Measurements from ENCODE around the gene CFAP58.

CFAP58 gene

GRCh38 chr10:104433669-104434068 lies 80.0 kb downstream of the CFAP58 start:
- TF ChIP-seq CTCF (IDR thresholded peaks at IDR 0.05; ENCODE audit: control insufficient read depth, extremely low read depth, insufficient read depth), result no peak
- no peak overlapping the region for H3K4me3 ChIP-seq (ENCODE audit: low read depth, low read length)
- DNase-seq (ENCODE audit: low read depth), result no peak

GRCh38 chr10:104434601-104435000 lies 81.0 kb downstream of the CFAP58 start:
- H3K4me3 ChIP-seq (ENCODE audit: low read depth, low read length), result no peak overlapping the region
- DNase-seq (ENCODE audit: low read depth), result no peak
- TF ChIP-seq CTCF (IDR thresholded peaks at IDR 0.05; ENCODE audit: control insufficient read depth, extremely low read depth, insufficient read depth), result no peak

- TF ChIP-seq CTCF (IDR thresholded peaks at IDR 0.05; ENCODE audit: control insufficient read depth, extremely low read depth, insufficient read depth), result no peak
- DNase-seq (ENCODE audit: low read depth), result no peak
These were observed 82.2 kb downstream of the CFAP58 start for GRCh38 chr10:104435822-104436221.

GRCh38 chr10:104437226-104437625 lies 83.6 kb downstream of the CFAP58 start:
- H3K4me3 ChIP-seq (ENCODE audit: low read depth, low read length), result no peak overlapping the region
- TF ChIP-seq CTCF (IDR thresholded peaks at IDR 0.05; ENCODE audit: control insufficient read depth, extremely low read depth, insufficient read depth), result no peak
- DNase-seq (ENCODE audit: low read depth), result no peak

More at GRCh38 chr10:104435822-104436221, 82.2 kb downstream of the CFAP58 start:
- H3K4me3 ChIP-seq (ENCODE audit: low read depth, low read length), result no peak overlapping the region

GRCh38 chr10:104440221-104440620 lies 86.6 kb downstream of the CFAP58 start:
- DNase-seq (ENCODE audit: low read depth), result no peak
- H3K4me3 ChIP-seq (ENCODE audit: low read depth, low read length), result no peak overlapping the region
- no peak for TF ChIP-seq CTCF (IDR thresholded peaks at IDR 0.05; ENCODE audit: control insufficient read depth, extremely low read depth, insufficient read depth)

- no peak overlapping the region for H3K4me3 ChIP-seq (ENCODE audit: low read depth, low read length)
- no peak for TF ChIP-seq CTCF (IDR thresholded peaks at IDR 0.05; ENCODE audit: control insufficient read depth, extremely low read depth, insufficient read depth)
- DNase-seq (ENCODE audit: low read depth), result no peak
These were observed 87.8 kb downstream of the CFAP58 start for GRCh38 chr10:104441329-104442000.

GRCh38 chr10:104445359-104445758 lies 91.7 kb downstream of the CFAP58 start:
- no peak overlapping the region for H3K4me3 ChIP-seq (ENCODE audit: low read depth, low read length)
- DNase-seq (ENCODE audit: low read depth), result no peak
- no peak for TF ChIP-seq CTCF (IDR thresholded peaks at IDR 0.05; ENCODE audit: control insufficient read depth, extremely low read depth, insufficient read depth)
